Measurements from ENCODE around the gene TSPOAP1. TPM values are rescaled to one million over a fixed set of nuclear protein-coding genes. Genes with fewer than 3 reads are reported as not detected.

TSPOAP1 gene
- total RNA-seq, 4 donors from 2014 or later: 19.5 to 35.4 (median 22.1) TPM

- H3K9me3 ChIP-seq: no peaks in the 10 kb centered on the region
- H3K36me3 ChIP-seq: no peaks in the 10 kb centered on the region
- no peaks in the 10 kb centered on the region for H3K4me1 ChIP-seq
- no peaks in the 10 kb centered on the region for H3K27me3 ChIP-seq
- DNase-seq: no peak
- intact Hi-C loops (cut with DNase I): no loop called here
- H3K27ac ChIP-seq: no peak overlapping the region
- 79 to 80% methylated on average over 9 of the region's 9 CpGs for WGBS, 2 donors
- H3K4me3 ChIP-seq (replicated peaks in 1 of 3): no peak overlapping the region
- TF ChIP-seq POLR2A (IDR thresholded peaks at IDR 0.05) (no peak), CTCF (IDR thresholded peaks at IDR 0.05) (no peak)
Measured at GRCh38 chr17:58269557-58270291, 58.9 kb downstream of the TSPOAP1 start.

DNA sequence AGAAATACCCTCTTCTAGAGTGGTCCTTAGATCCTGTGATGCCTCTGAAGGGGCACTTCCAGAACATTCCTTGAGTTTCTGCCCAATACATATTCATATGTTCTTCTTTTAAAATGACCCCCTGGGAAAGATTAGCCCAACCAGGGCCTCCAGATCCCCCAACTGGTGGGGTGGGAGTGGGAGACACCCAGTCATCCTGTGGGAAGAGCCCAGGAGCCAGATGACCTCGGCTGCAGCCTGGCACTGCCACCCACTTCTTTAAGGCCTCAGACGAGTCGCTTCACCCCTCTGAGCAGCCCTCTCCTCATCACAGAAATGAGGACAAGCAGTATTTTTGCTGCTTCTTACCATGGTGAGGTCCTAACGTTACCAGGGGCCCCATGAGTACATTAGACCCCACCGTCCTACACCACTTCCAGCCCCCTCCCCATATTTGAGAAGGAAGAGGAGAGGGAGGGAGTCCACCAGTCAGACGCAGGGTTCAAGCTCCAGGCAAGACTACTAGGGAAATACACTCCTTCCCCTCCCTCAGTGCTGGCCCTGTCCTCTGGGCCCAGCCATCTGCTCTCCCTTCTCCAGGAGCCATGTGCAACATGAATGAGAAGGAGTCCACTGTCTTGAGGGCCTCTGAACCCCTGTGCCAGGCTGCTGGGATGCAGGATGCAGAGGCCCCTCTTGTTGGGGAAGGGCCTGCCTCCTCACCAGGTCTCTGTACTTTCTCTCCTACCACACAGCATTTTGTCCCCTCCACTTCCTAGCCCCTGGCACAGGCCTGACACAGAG is 59.6 kb downstream of the TSPOAP1 start:
- no peaks in the 10 kb centered on the region for H3K4me1 ChIP-seq
- no peak overlapping the region for H3K27ac ChIP-seq
- 79% methylated on average over 6 of the region's 6 CpGs for WGBS, 2 donors
- no peaks in the 10 kb centered on the region for H3K27me3 ChIP-seq
- intact Hi-C loops (cut with DNase I): no loop called here
- no peaks in the 10 kb centered on the region for H3K36me3 ChIP-seq
- H3K9me3 ChIP-seq: no peaks in the 10 kb centered on the region
- DNase-seq: no peak
- TF ChIP-seq CTCF (IDR thresholded peaks at IDR 0.05) (no peak), POLR2A (IDR thresholded peaks at IDR 0.05) (no peak)
- no peak overlapping the region for H3K4me3 ChIP-seq (replicated peaks in 1 of 3)

GRCh38 chr17:58268326-58268725 is 60.3 kb downstream of the TSPOAP1 start:
- intact Hi-C loops (cut with DNase I): no loop called here
- no peak for DNase-seq
- TF ChIP-seq POLR2A (IDR thresholded peaks at IDR 0.05): no peak
- no peak for TF ChIP-seq CTCF (IDR thresholded peaks at IDR 0.05)
- H3K4me1 ChIP-seq: no peaks in the 10 kb centered on the region
- H3K27ac ChIP-seq: no peak overlapping the region
- no peaks in the 10 kb centered on the region for H3K27me3 ChIP-seq
- H3K9me3 ChIP-seq: no peaks in the 10 kb centered on the region
- WGBS, 2 donors: 87 to 91% methylated on average over 12 of the region's 12 CpGs
- no peak overlapping the region for H3K4me3 ChIP-seq (replicated peaks in 1 of 3)
- H3K36me3 ChIP-seq: no peaks in the 10 kb centered on the region

DNA sequence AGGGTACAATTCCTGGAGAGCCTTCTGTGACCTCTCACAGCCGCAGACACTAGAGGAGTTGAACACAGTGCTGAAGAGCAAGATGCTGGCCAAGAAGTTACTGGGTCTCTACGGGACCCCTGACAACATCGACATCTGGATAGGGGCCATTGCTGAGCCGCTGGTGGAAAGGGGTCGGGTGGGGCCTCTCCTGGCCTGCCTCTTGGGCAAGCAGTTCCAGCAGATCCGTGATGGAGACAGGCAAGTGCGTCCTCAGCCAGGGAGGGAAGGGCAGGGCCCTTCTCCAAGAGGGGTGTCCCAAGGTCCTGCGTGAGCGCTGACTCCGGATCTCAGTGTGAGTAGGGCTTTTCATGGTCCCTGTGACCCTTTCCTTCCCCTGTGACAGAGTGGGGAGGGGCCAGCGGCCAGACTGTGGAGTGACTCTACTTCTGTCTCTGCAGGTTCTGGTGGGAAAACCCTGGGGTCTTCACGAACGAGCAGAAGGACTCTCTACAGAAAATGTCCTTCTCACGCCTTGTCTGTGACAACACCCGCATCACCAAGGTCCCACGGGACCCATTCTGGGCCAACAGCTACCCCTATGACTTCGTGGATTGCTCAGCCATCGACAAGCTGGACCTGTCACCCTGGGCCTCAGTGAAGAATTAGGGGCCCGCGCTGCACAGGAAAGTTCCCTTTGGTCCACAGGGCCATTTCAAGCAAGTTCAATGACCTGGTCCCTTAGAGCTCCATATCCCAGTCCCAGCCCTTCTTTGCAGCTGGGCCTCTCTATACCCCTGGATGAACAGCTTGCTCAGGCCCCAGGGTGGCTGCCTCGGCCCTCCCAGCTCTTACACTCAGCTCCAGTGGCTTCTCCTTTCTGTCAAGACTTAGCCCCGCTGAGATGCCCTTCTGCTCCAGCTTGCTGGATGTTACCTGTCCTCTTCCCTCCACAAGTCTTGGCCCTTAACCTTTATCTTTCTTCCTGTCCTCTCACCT is 61.0 kb downstream of the TSPOAP1 start:
- intact Hi-C loops (cut with DNase I): no loop called here
- 74 to 88% methylated on average over 6 to 16 of the region's 22 CpGs for WGBS, 2 donors
- Histone ChIP-seq H3K27ac (no peak overlapping the region), H3K4me3 (replicated peaks in 1 of 3) (no peak overlapping the region), H3K36me3 (no peaks in the 10 kb centered on the region), H3K9me3 (no peaks in the 10 kb centered on the region), H3K27me3 (no peaks in the 10 kb centered on the region), H3K4me1 (no peaks in the 10 kb centered on the region)
- TF ChIP-seq CTCF (IDR thresholded peaks at IDR 0.05) (no peak), POLR2A (IDR thresholded peaks at IDR 0.05) (no peak)
- no peak for DNase-seq
